ENCODE data around the gene VSIG10L2. TPM values are rescaled to one million over a fixed set of nuclear protein-coding genes. Genes with fewer than 3 reads are reported as not detected.

The VSIG10L2 gene
- total RNA-seq, 6 experiments from 2014 or later = 0.06 TPM; not detected in 5

GRCh38 chr11:125931116-125931515 is 14.7 kb upstream of the VSIG10L2 start:
- Histone ChIP-seq H3K4me1 (no peaks in the 10 kb centered on the region), H3K27me3 (no peaks in the 10 kb centered on the region), H3K9me3 (no peaks in the 10 kb centered on the region), H3K4me3 (no peak overlapping the region), H3K36me3 (no peaks in the 10 kb centered on the region), H3K27ac (no peak overlapping the region)
- DNase-seq = no peak
- WGBS (ENCODE audit: insufficient coverage, low coverage, low lambda C conversion rate, missing lambda C conversion rate) = 58% methylated on average over 3 of the region's 3 CpGs
- TF ChIP-seq POLR2A (IDR thresholded peaks at IDR 0.05) (no peak), CTCF (IDR thresholded peaks at IDR 0.05) (no peak)
- no peak for ATAC-seq
- intact Hi-C loops (cut with DNase I) = no loop called here

GRCh38 chr11:125931668-125932067 is 14.2 kb upstream of the VSIG10L2 start:
- intact Hi-C loops (cut with DNase I) = no loop called here
- DNase-seq (no peak), ATAC-seq (no peak)
- no peaks in the 10 kb centered on the region for H3K36me3 ChIP-seq
- no peak overlapping the region for H3K4me3 ChIP-seq
- H3K27ac ChIP-seq = no peak overlapping the region
- H3K9me3 ChIP-seq = no peaks in the 10 kb centered on the region
- TF ChIP-seq CTCF (IDR thresholded peaks at IDR 0.05) = no peak
- no peaks in the 10 kb centered on the region for H3K4me1 ChIP-seq
- no peaks in the 10 kb centered on the region for H3K27me3 ChIP-seq
- 71% methylated on average over 6 of the region's 6 CpGs for WGBS (ENCODE audit: insufficient coverage, low coverage, low lambda C conversion rate, missing lambda C conversion rate)

GRCh38 chr11:125932301-125932700 is 13.5 kb upstream of the VSIG10L2 start:
- 61% methylated on average over 7 of the region's 9 CpGs for WGBS (ENCODE audit: insufficient coverage, low coverage, low lambda C conversion rate, missing lambda C conversion rate)
- intact Hi-C loops (cut with DNase I) = no loop called here
- Histone ChIP-seq H3K9me3 (no peaks in the 10 kb centered on the region), H3K27ac (no peak overlapping the region), H3K4me3 (no peak overlapping the region), H3K36me3 (no peaks in the 10 kb centered on the region), H3K27me3 (no peaks in the 10 kb centered on the region), H3K4me1 (no peaks in the 10 kb centered on the region)
- ATAC-seq (no peak), DNase-seq (no peak)
- TF ChIP-seq POLR2A (IDR thresholded peaks at IDR 0.05) = no peak
- no peak for TF ChIP-seq CTCF (IDR thresholded peaks at IDR 0.05)

GRCh38 chr11:125933030-125933813 is 12.6 kb upstream of the VSIG10L2 start:
- Histone ChIP-seq H3K27ac (no peak overlapping the region), H3K27me3 (no peaks in the 10 kb centered on the region), H3K4me1 (no peaks in the 10 kb centered on the region), H3K9me3 (no peaks in the 10 kb centered on the region), H3K36me3 (no peaks in the 10 kb centered on the region), H3K4me3 (no peak overlapping the region)
- TF ChIP-seq CTCF (IDR thresholded peaks at IDR 0.05) (no peak), POLR2A (IDR thresholded peaks at IDR 0.05) (no peak)
- ATAC-seq (no peak), DNase-seq (no peak)
- intact Hi-C loops (cut with DNase I) = no loop called here
- WGBS (ENCODE audit: insufficient coverage, low coverage, low lambda C conversion rate, missing lambda C conversion rate) = 49% methylated on average over 8 of the region's 12 CpGs

Data from right lobe of liver (tissue), 6 donors.